RWPE1 (cell line): ENCODE data around the gene ELF5.

Experiments
- CTCF ChIA-PET: fragments of 350-600 bp; sonication (Branson Sonifier 250); formaldehyde crosslinking; extraction: SDS; loops from one replicate; lab custom pipeline; 2021; lab: Yijun Ruan, JAX
- POLR2A ChIA-PET: fragments of 400-600 bp; formaldehyde crosslinking; extraction: SDS; loops from one replicate; lab custom pipeline; 2020; ENCODE audit warnings: antibody characterized with exemption; ENCODE audit not compliant: low non-redundant PET; lab: Yijun Ruan, JAX
- DNase-seq: peaks from one replicate; pipeline ENCODE4 v3.0.0; 2012; ENCODE audit warnings: low spot score
- H3K27ac ChIP-seq: fragments of 450-650 bp; 2 replicates; pipeline ENCODE4 v1.5.1; 2017
- TF ChIP-seq, protein P1 (sequence below): fragments of 450-650 bp; conservative IDR thresholded peaks from 2 replicates; pipeline ENCODE4 v1.5.1; 2017; ENCODE audit warnings: low read depth, mild to moderate bottlenecking

ELF5 gene

DNA sequence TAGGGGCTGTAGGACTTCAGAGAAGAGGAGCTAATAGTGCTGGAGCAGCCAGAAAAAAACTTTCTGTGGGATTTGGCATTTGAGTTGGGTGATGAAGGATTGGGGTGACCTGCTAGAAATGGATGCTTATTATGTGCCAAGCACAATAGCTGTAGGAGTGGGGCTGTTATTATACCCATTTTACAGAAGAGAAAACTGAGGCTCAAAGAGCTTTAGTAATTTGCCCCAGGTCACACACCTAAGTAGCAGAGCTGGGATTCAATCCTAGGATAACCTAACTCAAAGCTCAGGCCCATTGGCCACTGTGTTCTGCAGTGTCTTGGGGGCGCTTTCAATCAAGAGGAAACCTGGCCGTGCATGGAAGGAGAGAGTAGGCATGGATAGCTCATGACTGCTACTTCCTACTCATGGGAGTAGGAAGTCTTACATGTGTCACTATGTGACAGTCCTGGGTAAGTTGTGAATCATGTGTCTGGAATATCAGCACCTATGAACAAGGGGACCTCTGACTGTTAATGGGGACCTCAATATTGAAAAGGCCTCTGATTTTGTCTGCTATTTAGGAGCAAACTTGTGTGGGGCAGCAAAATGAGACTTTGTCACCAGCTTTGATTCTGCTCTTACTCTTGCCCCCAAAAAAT, 6.1 kb upstream of the ELF5 start:
- no peak for DNase-seq
- TF ChIP-seq, protein P1, sequence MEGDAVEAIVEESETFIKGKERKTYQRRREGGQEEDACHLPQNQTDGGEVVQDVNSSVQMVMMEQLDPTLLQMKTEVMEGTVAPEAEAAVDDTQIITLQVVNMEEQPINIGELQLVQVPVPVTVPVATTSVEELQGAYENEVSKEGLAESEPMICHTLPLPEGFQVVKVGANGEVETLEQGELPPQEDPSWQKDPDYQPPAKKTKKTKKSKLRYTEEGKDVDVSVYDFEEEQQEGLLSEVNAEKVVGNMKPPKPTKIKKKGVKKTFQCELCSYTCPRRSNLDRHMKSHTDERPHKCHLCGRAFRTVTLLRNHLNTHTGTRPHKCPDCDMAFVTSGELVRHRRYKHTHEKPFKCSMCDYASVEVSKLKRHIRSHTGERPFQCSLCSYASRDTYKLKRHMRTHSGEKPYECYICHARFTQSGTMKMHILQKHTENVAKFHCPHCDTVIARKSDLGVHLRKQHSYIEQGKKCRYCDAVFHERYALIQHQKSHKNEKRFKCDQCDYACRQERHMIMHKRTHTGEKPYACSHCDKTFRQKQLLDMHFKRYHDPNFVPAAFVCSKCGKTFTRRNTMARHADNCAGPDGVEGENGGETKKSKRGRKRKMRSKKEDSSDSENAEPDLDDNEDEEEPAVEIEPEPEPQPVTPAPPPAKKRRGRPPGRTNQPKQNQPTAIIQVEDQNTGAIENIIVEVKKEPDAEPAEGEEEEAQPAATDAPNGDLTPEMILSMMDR: no peak
- POLR2A ChIA-PET: no interaction called here
- CTCF ChIA-PET: interaction anchor here (1.0 kb wide), 1 partner anchor 66 kb away, joined by 3 read pairs; no protein-coding TSS in a partner anchor
- H3K27ac ChIP-seq: no peak overlapping the region

DNA sequence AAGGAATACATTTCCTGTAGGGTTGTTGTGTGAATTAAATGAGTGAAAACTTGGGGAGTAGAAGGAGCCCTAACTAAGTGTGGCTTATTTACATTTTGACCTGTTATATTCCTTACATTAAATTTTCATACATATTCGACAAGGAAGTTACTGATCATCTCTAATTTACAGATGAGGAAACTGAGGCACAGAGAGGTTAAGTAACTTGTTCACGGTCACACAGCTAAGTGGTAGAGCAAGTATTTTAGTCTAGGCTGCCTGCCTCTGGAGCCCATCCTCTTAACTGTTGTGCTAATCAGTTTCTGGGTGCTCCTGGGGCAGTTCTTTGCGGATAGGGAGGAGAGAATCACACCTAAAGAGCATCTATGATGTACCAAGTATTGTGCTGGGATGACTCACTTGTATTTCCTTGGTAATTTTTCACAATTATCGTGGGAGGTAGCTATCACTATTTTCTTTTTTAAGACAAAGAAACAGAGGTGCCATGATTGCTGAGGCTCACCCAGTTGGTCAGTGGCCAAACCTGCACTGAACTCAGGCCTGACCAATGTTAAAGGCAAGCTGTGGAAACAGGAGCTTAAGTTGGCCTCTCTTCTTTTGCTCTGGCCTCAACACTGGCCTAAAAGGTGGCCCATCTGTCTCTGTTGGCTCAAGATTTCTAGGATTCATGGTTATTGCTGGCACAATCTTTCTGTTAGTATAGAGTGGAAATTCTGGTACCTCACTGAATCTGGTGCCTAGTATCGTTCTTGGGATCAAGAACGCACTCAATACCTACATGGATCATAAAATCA, 2.9 kb upstream of the ELF5 start:
- H3K27ac ChIP-seq: no peak overlapping the region
- TF ChIP-seq, protein P1: no peak
- DNase-seq: no peak
- ChIA-PET POLR2A (no interaction called here), CTCF (no interaction called here)

DNA sequence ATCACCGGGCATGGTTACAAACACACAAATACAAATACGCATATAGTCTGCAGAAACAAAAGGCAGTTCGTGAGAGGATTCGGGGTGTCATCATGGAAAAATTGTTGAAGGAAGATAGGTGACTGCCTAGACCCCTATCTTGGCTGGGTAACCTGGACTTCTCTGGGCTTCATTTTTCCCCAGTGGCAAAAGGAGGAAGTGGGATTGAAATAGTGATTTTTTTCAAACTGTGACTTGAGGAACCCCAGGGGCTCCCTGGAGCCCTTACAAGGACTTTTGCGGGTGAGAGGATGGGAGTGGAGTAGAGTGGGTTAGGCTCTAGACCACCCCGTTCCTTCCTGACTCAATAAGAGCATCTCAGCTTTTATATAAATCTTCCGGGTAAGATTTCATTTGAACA, 1.0 kb upstream of the ELF5 start:
- CTCF ChIA-PET: interaction anchor here (0.6 to 2.1 kb wide), 2 partner anchors 10 kb away, joined by 3 to 10 read pairs; no protein-coding TSS in a partner anchor
- H3K27ac ChIP-seq: no peak overlapping the region
- POLR2A ChIA-PET: no interaction called here
- TF ChIP-seq, protein P1: no peak
- no peak for DNase-seq

DNA sequence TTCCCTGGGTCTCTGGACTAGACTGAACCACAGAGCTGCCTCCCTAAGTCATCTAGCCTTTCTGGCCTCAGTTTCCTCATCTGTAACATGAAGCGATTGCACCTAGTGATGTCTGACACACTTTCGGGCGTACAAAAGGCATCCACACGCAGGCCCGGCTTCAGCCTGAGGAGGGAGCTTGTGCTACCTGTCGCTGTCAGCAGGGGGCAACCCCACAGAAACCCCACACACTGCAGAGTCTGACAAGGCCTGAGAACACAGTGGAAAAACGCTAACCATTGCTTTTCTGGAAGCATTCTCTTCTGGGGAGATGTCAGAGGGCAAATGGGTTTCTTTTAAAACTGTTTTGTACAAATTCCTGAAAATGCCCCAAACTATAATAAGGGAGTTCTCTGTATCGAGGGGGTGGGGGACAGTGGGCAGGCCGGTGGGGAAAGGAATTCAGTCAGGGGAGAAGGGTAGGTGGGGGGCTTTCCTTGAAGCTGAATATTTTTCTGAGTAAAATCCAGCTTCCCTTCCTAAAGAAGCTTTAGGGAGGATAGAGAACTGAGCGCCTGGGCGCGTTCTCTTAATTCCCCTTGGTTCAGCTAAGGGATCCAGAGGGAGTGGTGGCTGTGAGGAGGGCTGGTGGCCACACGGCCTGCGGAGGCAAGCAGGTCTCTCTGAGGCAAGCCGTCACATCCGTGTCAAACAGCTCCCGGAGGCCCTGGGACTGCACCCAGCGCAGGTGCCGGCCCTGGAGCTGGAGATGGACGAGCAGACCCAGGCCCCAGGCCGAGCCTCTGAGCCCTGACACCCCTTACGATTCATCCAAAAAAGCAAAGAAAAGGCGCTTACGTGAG, 533 bp downstream of the ELF5 start:
- POLR2A ChIA-PET: no interaction called here
- DNase-seq: peak; percentile 53

GRCh38 chr11:34510673-34511072, 2.9 kb downstream of the ELF5 start:
- H3K27ac ChIP-seq: no peak overlapping the region
- CTCF ChIA-PET: interaction anchor here (0.7 kb wide), 1 partner anchor 18 kb away, joined by 4 read pairs; no protein-coding TSS in a partner anchor
- no peak for DNase-seq
- POLR2A ChIA-PET: no interaction called here
- TF ChIP-seq, protein P1: no peak

More for the DNA sequence above, 533 bp downstream of the ELF5 start:
- no peak overlapping the region for H3K27ac ChIP-seq
- CTCF ChIA-PET: interaction anchor here (0.6 to 2.1 kb wide), 15 partner anchors 11 to 647 kb away, joined by 3 to 10 read pairs (median 3); no protein-coding TSS in a partner anchor
- TF ChIP-seq, protein P1: peak; percentile 65

DNA sequence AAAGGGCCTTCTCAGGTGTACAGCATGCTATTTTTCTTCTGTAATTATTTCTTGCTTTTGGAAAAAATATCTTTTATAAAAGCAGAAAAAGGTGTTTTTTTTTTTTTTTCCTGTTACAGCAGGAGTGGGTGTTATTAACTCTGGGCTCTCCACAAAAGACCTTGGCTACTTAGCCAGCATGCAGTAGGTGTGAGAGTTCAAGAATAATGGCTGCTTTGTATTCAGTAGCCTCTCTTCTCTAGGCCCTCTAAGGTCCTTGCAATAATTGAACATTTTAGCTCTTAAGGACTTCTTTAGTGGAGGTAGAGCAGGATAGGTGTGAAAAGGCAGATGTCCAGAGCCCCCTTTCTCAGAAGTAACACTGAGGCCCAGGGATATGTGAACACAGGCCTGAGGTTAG, 3.4 kb downstream of the ELF5 start:
- TF ChIP-seq, protein P1: no peak
- DNase-seq: no peak
- H3K27ac ChIP-seq: no peak overlapping the region
- ChIA-PET CTCF (no interaction called here), POLR2A (no interaction called here)
